ENCODE measurements around the gene ETV7.

DNA sequence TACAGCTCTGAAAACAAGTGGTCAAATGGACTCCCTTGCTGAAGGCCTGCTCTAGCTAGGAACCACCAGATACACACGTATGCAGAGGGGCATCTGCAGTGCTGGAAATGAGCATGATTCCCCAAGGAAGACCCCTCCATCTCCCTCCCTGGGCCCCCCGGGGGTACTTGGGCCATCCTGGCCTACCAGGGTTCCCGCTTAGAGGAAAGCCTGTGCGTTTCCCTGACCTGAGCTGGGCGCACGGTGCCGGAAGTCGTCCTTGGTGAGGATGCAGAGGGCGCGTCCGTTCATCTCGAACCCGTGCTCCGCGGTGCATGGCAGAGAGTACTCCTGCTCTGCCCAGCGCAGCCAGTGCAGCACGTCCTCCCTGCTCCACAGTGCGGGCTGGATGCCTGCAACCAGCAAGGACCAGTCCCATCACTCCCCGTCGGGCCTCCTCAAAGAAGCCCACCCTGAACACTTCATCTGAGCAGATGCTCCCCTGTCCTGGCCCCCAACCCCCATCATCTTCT is 11.8 kb downstream of the ETV7 start:
- TF ChIP-seq, protein P1, sequence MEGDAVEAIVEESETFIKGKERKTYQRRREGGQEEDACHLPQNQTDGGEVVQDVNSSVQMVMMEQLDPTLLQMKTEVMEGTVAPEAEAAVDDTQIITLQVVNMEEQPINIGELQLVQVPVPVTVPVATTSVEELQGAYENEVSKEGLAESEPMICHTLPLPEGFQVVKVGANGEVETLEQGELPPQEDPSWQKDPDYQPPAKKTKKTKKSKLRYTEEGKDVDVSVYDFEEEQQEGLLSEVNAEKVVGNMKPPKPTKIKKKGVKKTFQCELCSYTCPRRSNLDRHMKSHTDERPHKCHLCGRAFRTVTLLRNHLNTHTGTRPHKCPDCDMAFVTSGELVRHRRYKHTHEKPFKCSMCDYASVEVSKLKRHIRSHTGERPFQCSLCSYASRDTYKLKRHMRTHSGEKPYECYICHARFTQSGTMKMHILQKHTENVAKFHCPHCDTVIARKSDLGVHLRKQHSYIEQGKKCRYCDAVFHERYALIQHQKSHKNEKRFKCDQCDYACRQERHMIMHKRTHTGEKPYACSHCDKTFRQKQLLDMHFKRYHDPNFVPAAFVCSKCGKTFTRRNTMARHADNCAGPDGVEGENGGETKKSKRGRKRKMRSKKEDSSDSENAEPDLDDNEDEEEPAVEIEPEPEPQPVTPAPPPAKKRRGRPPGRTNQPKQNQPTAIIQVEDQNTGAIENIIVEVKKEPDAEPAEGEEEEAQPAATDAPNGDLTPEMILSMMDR (conservative IDR thresholded peaks at IDR 0.05; ENCODE audit: low read length): no peak
- TF ChIP-seq EZH2phosphoT487 (IDR thresholded peaks at IDR 0.05; ENCODE audit: borderline replicate concordance): no peak

Data from Loucy (cell line).